Measurements from ENCODE around the gene CBX7. TPM values are rescaled to one million over a fixed set of nuclear protein-coding genes. Genes with fewer than 3 reads are reported as not detected.

CBX7 gene
- total RNA-seq, 2 experiments from 2014 or later, result 11.9 to 19.6 TPM

GRCh38 chr22:39153220-39153717, 789 bp upstream of the CBX7 start:
- no TSS peak for BruUV-seq (replicated peaks)
- peak overlapping the region; percentile 48; the same call in 1 of the 2 replicates for H2AFZ ChIP-seq (ENCODE audit: low read length)
- no peaks in the 10 kb centered on the region for H3K79me2 ChIP-seq (ENCODE audit: insufficient read depth, low read depth, low read length)
- no peaks in the 10 kb centered on the region for H3K9me2 ChIP-seq (ENCODE audit: insufficient read depth, low read length)
- no peak overlapping the region for H3K27ac ChIP-seq (ENCODE audit: low read depth, low read length, poor library complexity, severe bottlenecking)
- POLR2A ChIA-PET, result interaction anchor here (1.0 kb wide), 1 partner anchor 10 kb away, joined by 3 read pairs; no protein-coding TSS in a partner anchor
- intact Hi-C loops (cut with micrococcal nuclease; ENCODE audit: unreplicated experiment), result loop anchor here (5.0 kb wide), 2 partner anchors 164 to 374 kb away; partner anchors contain the start of gene RPL3
- no peaks in the 10 kb centered on the region for H3K36me3 ChIP-seq (ENCODE audit: insufficient read depth, low read length)
- peaks cover 43% of the 10 kb centered on the region for H3K4me1 ChIP-seq (ENCODE audit: insufficient read depth, low read length, poor library complexity, severe bottlenecking)
- TF ChIP-seq CTCF (conservative IDR thresholded peaks at IDR 0.05; ENCODE audit: low read length) (no peak), EZH2phosphoT487 (IDR thresholded peaks at IDR 0.05; ENCODE audit: borderline replicate concordance, low read depth, low read length) (no peak)
- no peak for DNase-seq (ENCODE audit: low spot score)
- CTCF ChIA-PET (ENCODE audit: unreplicated experiment), result no interaction called here
- H3K9me3 ChIP-seq (ENCODE audit: low read length), result no peaks in the 10 kb centered on the region
- H4K20me1 ChIP-seq (ENCODE audit: insufficient read depth, low read length), result no peaks in the 10 kb centered on the region
- peak overlapping the region; percentile 70 for H3K4me2 ChIP-seq (ENCODE audit: low read length)
- peak overlapping the region; percentile 74 for H3K4me3 ChIP-seq (ENCODE audit: low read depth, low read length, poor library complexity, severe bottlenecking)

- intact Hi-C loops (cut with micrococcal nuclease; ENCODE audit: unreplicated experiment), result loop anchor here (5.0 kb wide), 2 partner anchors 165 to 375 kb away; partner anchors contain the start of gene RPL3
- BruUV-seq (replicated peaks), result no TSS peak
- ChIA-PET POLR2A (interaction anchor here (0.7 to 1.4 kb wide), 3 partner anchors 9 to 379 kb away, joined by 3 to 5 read pairs (median 3); no protein-coding TSS in a partner anchor), CTCF (ENCODE audit: unreplicated experiment) (no interaction called here)
- 0 out of 2 replicates have a peak overlapping the region, but pooled peaks have one; percentile 35 for H2AFZ ChIP-seq (ENCODE audit: low read length)
- no peaks in the 10 kb centered on the region for H3K9me2 ChIP-seq (ENCODE audit: insufficient read depth, low read length)
- H3K4me2 ChIP-seq (ENCODE audit: low read length), result peak overlapping the region; percentile 66
- no peaks in the 10 kb centered on the region for H3K36me3 ChIP-seq (ENCODE audit: insufficient read depth, low read length)
- peaks cover 45% of the 10 kb centered on the region for H3K4me1 ChIP-seq (ENCODE audit: insufficient read depth, low read length, poor library complexity, severe bottlenecking)
- H3K4me3 ChIP-seq (ENCODE audit: low read depth, low read length, poor library complexity, severe bottlenecking), result peak overlapping the region; percentile 74
- no peaks in the 10 kb centered on the region for H4K20me1 ChIP-seq (ENCODE audit: insufficient read depth, low read length)
- H3K9me3 ChIP-seq (ENCODE audit: low read length), result no peaks in the 10 kb centered on the region
- peak overlapping the region; percentile 56 for H3K27ac ChIP-seq (ENCODE audit: low read depth, low read length, poor library complexity, severe bottlenecking)
- no peaks in the 10 kb centered on the region for H3K79me2 ChIP-seq (ENCODE audit: insufficient read depth, low read depth, low read length)
- no peak for DNase-seq (ENCODE audit: low spot score)
- TF ChIP-seq EZH2phosphoT487 (IDR thresholded peaks at IDR 0.05; ENCODE audit: borderline replicate concordance, low read depth, low read length) (no peak), CTCF (conservative IDR thresholded peaks at IDR 0.05; ENCODE audit: low read length) (no peak)
Measured at GRCh38 chr22:39152024-39152510, 413 bp downstream of the CBX7 start.

Data from OCI-LY7 (cell line).